Thymus (tissue), 11 donors: ENCODE measurements around the gene ULK4. TPM values are rescaled to one million over a fixed set of nuclear protein-coding genes. Genes with fewer than 3 reads are reported as not detected.

Experiments used
- DNase-seq, 9 donors: peaks; one replicate each; pipeline ENCODE4 v3.0.0-alpha.2; 2013; ENCODE audit warnings: low spot score in 9 of 9, low read depth in 6 of 9, missing footprints in 1 of 9
- H3K27ac ChIP-seq, 2 donors: one replicate each; pipeline ENCODE4 v1.5.1; 2013; ENCODE audit warnings: control low read depth in 1 of 2, low read depth in 1 of 2, low read length in 1 of 2, mild to moderate bottlenecking in 1 of 2, moderate library complexity in 1 of 2
- H3K27me3 ChIP-seq, 2 donors: one replicate each; pipeline ENCODE4 v1.5.1; 2013; ENCODE audit warnings: low read length in 1 of 2; ENCODE audit not compliant: control insufficient read depth in 2 of 2, insufficient read depth in 1 of 2
- H3K36me3 ChIP-seq, 2 donors: one replicate each; pipeline ENCODE4 v1.5.1; 2013; ENCODE audit warnings: low read length in 1 of 2, mild to moderate bottlenecking in 1 of 2, moderate library complexity in 1 of 2; ENCODE audit not compliant: control insufficient read depth in 2 of 2, insufficient read depth in 2 of 2
- H3K4me1 ChIP-seq, 2 donors: one replicate each; pipeline ENCODE4 v1.5.1; 2013; ENCODE audit warnings: low read length in 2 of 2; ENCODE audit not compliant: control insufficient read depth in 2 of 2, insufficient read depth in 2 of 2
- H3K4me3 ChIP-seq, 2 donors: one replicate each; pipeline ENCODE4 v1.5.1; 2013; ENCODE audit warnings: low read length in 2 of 2, control low read depth in 1 of 2, mild to moderate bottlenecking in 1 of 2
- H3K9me3 ChIP-seq, 2 donors: one replicate each; pipeline ENCODE4 v1.5.1; 2013; ENCODE audit warnings: low read length in 1 of 2, mild to moderate bottlenecking in 1 of 2; ENCODE audit not compliant: control insufficient read depth in 2 of 2, insufficient read depth in 1 of 2
- WGBS: extraction: QIAGEN DNeasy Blood & Tissue Kit; methylation state at CpG from one replicate; pipeline ENCODE4 v1.1.7; 2013; 5-methylcytosine and 5-hydroxymethylcytosine counted together
- polyA plus RNA-seq: library from polyadenylated mRNA; stranded (reverse); fragments of 200-250 nt; gene quantifications from one replicate; pipeline ENCODE4 v1.2.3, GENCODE V29; 2013
- total RNA-seq: library from RNA; stranded (reverse); fragments of 120-200 nt; gene quantifications from one replicate; pipeline ENCODE4 v1.2.4, GENCODE V29; 2013
- donor health status: healthy.

The ULK4 gene
- total and polyA plus RNA-seq, 2 donors: 3.4 to 6.3 TPM

DNA sequence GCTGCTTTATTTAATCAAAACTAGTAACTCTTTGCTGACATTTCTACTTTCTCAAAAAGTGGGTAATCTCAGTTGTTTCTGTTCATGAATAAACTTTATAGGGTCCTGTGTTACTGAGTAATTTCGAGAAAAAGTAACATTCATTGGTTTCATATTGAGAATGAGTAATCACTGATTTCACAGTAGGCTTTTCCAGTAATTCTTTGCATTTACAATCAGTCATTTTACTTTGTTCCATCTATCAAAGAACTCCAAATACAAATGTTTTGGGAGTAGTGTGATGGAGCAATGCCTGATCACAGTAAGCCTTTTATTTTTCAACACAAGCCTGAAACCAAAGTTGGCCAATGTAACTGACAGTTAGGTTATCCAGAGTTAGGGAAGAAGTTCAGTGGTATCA is 353.6 kb downstream of the ULK4 start:
- H3K27me3 ChIP-seq: no peaks in the 10 kb centered on the region
- no peaks in the 10 kb centered on the region for H3K4me1 ChIP-seq
- no peaks in the 10 kb centered on the region for H3K9me3 ChIP-seq
- H3K36me3 ChIP-seq: no peaks in the 10 kb centered on the region
- 95% methylated on average over 1 of the region's 1 CpG for WGBS
- H3K4me3 ChIP-seq: no peak overlapping the region
- no peak for DNase-seq
- H3K27ac ChIP-seq: no peak overlapping the region

DNA sequence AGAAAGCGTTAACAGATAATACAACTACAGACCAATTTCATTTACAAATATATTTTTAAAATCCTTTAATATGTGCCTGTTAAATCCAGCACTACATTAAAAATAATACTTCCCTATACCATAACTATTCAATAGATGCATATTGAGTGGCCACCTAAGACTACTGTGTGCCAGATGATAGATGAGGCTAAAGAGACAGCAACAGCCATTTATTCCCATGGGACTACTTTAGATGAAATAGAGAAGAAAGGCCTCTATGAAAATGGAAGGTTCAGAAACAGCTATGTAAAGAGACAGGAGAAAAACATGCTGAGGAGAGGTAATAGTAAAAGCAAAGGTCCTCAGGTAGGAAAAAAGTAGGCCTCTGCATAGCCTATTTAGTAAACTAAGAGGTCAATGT is 358.1 kb downstream of the ULK4 start:
- no peak overlapping the region for H3K4me3 ChIP-seq
- H3K36me3 ChIP-seq: no peaks in the 10 kb centered on the region
- H3K27ac ChIP-seq: no peak overlapping the region
- H3K27me3 ChIP-seq: no peaks in the 10 kb centered on the region
- no peaks in the 10 kb centered on the region for H3K9me3 ChIP-seq
- 95% methylated on average over 1 of the region's 1 CpG for WGBS
- DNase-seq: no peak
- H3K4me1 ChIP-seq: no peaks in the 10 kb centered on the region

DNA sequence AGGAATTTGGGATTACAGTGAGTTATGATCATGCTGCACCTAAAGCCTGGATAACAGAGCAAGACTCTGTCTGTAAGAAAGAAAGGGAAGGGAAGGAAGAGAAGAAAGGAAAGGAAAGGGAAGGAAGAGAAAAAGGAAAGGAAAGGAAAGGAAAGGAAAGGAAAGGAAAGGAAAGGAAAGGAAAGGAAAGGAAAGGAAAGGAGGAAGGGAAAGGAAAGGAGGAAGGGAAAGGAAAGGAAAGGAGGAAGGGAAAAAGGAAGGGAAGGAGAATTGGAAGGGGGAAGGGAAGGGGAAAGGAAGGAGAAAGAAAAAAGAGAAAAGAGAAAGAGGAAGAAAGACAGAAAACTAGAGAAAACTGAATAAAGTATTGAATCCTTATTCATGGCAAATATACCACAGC is 359.8 kb downstream of the ULK4 start:
- no peaks in the 10 kb centered on the region for H3K27me3 ChIP-seq
- H3K9me3 ChIP-seq: no peaks in the 10 kb centered on the region
- no peaks in the 10 kb centered on the region for H3K36me3 ChIP-seq
- no peak overlapping the region for H3K27ac ChIP-seq
- no peak overlapping the region for H3K4me3 ChIP-seq
- no peaks in the 10 kb centered on the region for H3K4me1 ChIP-seq
- no peak for DNase-seq

DNA sequence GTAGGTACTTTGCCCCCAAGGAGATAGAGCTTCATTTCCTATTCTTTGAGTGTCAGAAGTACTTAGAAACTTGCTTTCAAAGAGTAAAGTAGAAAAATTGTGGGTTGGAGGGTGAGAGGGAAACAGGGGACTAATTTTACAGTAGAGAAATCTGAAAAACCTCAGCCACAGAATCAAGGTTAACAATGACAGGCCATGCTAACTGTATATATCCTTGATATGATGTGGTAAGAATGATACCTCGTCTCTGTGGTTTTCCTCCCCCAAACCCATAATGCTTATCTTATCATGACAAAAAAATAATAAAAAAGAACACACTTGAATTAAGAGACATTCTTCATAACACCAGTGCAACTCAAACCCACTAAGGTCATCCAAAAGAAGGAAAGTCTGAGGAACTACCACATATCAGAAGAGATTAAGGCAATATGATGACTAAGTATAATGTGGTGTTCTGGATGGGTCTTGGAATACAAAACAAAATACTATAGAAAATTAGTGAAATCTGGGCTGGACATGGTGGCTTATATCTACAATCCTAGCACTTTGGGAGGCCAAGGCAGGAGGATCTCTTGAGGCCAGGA is 360.4 kb downstream of the ULK4 start:
- no peak overlapping the region for H3K4me3 ChIP-seq
- 6% methylated on average over 1 of the region's 1 CpG for WGBS
- H3K27me3 ChIP-seq: no peaks in the 10 kb centered on the region
- H3K9me3 ChIP-seq: no peaks in the 10 kb centered on the region
- no peak for DNase-seq
- no peaks in the 10 kb centered on the region for H3K4me1 ChIP-seq
- no peaks in the 10 kb centered on the region for H3K36me3 ChIP-seq
- H3K27ac ChIP-seq: no peak overlapping the region

DNA sequence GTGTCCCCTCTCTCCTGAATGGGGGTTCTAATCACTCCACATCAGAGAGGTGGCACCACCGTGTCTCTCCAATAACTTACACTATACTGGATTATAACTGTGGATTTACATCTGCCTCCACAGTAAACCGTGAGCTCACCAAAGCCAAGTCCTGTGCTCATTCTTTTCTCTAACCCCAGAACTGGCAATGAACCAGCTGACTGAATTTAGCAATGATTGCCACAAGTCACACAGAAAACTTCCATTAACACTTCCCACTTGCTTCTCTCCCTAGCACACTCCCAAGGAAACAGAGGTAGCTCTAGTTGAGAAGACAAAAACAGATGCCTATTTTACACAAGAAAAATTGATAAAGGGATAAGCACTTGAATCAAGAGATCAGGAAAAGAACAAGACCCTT is 361.3 kb downstream of the ULK4 start:
- Histone ChIP-seq H3K36me3 (no peaks in the 10 kb centered on the region), H3K27ac (no peak overlapping the region), H3K4me1 (no peaks in the 10 kb centered on the region), H3K9me3 (no peaks in the 10 kb centered on the region), H3K4me3 (no peak overlapping the region), H3K27me3 (no peaks in the 10 kb centered on the region)
- no peak for DNase-seq
- WGBS: 98% methylated on average over 2 of the region's 2 CpGs

DNA sequence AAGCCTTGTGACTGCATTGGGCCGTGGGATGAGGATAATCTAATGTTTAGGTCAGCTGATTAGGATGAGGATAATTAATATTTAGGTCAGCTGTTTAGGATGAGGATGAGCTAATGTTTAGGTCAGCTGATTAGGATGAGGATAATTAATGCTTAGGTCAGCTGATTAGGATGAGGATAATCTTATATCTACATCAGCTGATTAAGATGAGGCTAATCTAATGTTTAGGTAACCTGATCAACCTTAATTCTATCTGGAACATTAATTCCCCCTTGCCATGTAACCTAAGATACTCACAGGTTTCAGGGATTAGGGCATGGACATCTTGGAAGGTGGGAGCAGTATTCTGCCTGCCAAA is 362.8 kb downstream of the ULK4 start:
- Histone ChIP-seq H3K4me1 (no peaks in the 10 kb centered on the region), H3K9me3 (no peaks in the 10 kb centered on the region), H3K36me3 (no peaks in the 10 kb centered on the region), H3K27ac (no peak overlapping the region), H3K27me3 (no peaks in the 10 kb centered on the region), H3K4me3 (no peak overlapping the region)
- WGBS: 85% methylated on average over 1 of the region's 1 CpG
- DNase-seq: no peak

DNA sequence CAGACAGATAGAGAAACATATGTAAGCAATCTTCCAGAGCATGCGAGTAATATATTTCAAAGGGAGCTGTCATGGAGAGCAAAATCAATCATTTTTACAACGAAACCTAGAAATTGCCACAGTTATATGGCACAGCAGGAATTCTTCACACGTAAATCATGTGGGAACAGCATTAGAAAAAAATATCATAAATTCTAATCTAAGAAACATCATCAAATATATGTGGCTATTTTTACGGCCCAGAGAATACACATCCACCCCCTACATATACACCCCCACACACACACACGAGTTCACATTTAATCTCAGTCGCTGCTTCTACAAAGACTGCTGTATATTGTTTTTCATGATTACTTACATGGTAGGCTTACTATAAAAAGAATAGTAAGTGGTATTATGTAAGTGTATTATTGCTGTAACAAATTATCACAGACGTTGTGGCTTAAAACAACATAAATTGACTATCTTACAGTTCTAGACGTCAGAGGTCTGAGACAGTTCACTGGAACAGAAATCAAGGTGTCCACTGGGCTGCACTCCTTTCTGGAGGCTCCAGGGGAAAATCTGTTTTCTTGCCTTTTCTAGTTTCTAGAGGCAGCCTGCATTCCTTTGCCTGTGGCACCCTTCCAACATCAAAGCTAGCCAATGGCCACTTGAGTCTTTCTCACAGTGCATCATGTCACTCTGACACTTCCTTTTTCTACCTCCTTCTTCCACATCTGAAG is 363.3 kb downstream of the ULK4 start:
- DNase-seq: no peak
- Histone ChIP-seq H3K4me3 (no peak overlapping the region), H3K9me3 (no peaks in the 10 kb centered on the region), H3K4me1 (no peaks in the 10 kb centered on the region), H3K27me3 (no peaks in the 10 kb centered on the region), H3K36me3 (no peaks in the 10 kb centered on the region), H3K27ac (no peak overlapping the region)
- 97% methylated on average over 8 of the region's 8 CpGs for WGBS

DNA sequence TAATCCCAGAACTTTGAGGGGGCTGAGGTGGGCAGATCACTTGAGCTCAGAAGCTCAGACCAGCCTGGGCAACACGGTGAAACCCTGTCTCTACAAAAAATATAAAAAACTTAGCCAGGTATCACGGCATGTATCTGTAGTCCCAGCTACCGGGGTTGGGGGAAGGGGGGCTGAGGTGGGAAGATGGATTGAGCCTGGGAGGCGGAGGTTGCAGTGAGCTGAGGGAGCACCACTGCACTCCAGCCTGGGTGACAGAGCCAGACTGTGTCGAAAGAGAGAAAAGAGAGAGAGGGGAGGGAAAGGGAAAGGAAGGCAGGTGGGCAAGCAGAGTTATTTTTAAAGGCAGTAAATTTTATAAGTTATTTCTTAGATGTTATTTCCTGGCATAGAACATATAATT is 368.1 kb downstream of the ULK4 start:
- Histone ChIP-seq H3K4me3 (no peak overlapping the region), H3K27me3 (no peaks in the 10 kb centered on the region), H3K9me3 (no peaks in the 10 kb centered on the region), H3K36me3 (no peaks in the 10 kb centered on the region), H3K27ac (no peak overlapping the region), H3K4me1 (no peaks in the 10 kb centered on the region)
- WGBS: 95% methylated on average over 5 of the region's 5 CpGs
- DNase-seq: no peak

DNA sequence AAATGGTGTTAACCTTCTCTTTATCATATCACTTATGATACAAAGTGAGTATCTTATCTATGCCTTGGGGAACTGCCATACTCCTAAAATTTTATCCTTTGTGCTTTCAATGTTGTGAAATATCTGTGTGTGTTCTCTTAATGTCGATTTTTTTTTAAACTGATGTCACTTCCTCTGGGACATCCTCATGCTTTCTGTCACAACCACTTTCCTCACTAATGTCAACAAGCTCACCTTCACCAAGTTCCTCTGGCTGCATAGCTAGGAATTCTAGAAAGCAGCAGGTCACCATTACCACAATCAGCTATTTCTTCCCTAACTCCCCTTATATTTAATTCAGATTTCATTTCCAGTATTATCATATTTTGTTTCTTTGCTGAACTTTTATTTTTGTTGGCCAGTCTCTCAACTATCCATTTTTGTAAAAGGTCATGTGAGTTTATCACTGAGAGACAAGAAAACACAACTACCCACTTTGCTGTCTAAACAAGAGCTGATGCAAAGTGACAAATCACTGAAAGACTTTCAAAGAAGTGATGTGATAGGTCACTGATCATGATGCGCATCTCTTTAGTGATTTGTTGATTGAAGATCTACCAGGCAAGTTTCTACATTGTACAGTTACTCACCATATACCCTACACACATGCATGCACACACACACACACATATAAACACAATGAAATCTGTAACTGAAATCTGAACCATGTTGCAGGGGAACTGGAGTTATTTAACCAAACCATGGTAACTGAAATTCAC is 369.0 kb downstream of the ULK4 start:
- Histone ChIP-seq H3K4me1 (no peaks in the 10 kb centered on the region), H3K4me3 (no peak overlapping the region), H3K36me3 (no peaks in the 10 kb centered on the region), H3K27ac (no peak overlapping the region), H3K27me3 (no peaks in the 10 kb centered on the region), H3K9me3 (no peaks in the 10 kb centered on the region)
- DNase-seq: no peak
- 87% methylated on average over 2 of the region's 2 CpGs for WGBS
